ENCODE measurements around the gene GBX2.

GRCh38 chr2:236160366-236161081 is 7.7 kb downstream of the GBX2 start:
- TF ChIP-seq, protein P1, sequence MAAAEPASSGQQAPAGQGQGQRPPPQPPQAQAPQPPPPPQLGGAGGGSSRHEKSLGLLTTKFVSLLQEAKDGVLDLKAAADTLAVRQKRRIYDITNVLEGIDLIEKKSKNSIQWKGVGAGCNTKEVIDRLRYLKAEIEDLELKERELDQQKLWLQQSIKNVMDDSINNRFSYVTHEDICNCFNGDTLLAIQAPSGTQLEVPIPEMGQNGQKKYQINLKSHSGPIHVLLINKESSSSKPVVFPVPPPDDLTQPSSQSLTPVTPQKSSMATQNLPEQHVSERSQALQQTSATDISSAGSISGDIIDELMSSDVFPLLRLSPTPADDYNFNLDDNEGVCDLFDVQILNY (CRISPR knock-in tag; IDR thresholded peaks at IDR 0.05) = no peak
- TF ChIP-seq, protein P2, sequence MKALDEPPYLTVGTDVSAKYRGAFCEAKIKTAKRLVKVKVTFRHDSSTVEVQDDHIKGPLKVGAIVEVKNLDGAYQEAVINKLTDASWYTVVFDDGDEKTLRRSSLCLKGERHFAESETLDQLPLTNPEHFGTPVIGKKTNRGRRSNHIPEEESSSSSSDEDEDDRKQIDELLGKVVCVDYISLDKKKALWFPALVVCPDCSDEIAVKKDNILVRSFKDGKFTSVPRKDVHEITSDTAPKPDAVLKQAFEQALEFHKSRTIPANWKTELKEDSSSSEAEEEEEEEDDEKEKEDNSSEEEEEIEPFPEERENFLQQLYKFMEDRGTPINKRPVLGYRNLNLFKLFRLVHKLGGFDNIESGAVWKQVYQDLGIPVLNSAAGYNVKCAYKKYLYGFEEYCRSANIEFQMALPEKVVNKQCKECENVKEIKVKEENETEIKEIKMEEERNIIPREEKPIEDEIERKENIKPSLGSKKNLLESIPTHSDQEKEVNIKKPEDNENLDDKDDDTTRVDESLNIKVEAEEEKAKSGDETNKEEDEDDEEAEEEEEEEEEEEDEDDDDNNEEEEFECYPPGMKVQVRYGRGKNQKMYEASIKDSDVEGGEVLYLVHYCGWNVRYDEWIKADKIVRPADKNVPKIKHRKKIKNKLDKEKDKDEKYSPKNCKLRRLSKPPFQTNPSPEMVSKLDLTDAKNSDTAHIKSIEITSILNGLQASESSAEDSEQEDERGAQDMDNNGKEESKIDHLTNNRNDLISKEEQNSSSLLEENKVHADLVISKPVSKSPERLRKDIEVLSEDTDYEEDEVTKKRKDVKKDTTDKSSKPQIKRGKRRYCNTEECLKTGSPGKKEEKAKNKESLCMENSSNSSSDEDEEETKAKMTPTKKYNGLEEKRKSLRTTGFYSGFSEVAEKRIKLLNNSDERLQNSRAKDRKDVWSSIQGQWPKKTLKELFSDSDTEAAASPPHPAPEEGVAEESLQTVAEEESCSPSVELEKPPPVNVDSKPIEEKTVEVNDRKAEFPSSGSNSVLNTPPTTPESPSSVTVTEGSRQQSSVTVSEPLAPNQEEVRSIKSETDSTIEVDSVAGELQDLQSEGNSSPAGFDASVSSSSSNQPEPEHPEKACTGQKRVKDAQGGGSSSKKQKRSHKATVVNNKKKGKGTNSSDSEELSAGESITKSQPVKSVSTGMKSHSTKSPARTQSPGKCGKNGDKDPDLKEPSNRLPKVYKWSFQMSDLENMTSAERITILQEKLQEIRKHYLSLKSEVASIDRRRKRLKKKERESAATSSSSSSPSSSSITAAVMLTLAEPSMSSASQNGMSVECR (CRISPR knock-in tag; IDR thresholded peaks at IDR 0.05; ENCODE audit: borderline replicate concordance) = no peak
- TF ChIP-seq ATF1 (CRISPR knock-in tag; IDR thresholded peaks at IDR 0.05) (no peak), CTCF (IDR thresholded peaks at IDR 0.05) (no peak), ETV6 (CRISPR knock-in tag; IDR thresholded peaks at IDR 0.05) (no peak), ATF2 (CRISPR knock-in tag; IDR thresholded peaks at IDR 0.05; ENCODE audit: borderline replicate concordance, low read depth) (no peak), HMGXB4 (CRISPR knock-in tag; IDR thresholded peaks at IDR 0.05) (0 out of 2 replicates have a peak, but pooled peaks have one; percentile 12), SP1 (CRISPR knock-in tag; conservative IDR thresholded peaks at IDR 0.05) (no peak)
- TF ChIP-seq, protein P3, sequence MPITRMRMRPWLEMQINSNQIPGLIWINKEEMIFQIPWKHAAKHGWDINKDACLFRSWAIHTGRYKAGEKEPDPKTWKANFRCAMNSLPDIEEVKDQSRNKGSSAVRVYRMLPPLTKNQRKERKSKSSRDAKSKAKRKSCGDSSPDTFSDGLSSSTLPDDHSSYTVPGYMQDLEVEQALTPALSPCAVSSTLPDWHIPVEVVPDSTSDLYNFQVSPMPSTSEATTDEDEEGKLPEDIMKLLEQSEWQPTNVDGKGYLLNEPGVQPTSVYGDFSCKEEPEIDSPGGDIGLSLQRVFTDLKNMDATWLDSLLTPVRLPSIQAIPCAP (CRISPR knock-in tag; IDR thresholded peaks at IDR 0.05) = no peak
- TF ChIP-seq, protein P4, sequence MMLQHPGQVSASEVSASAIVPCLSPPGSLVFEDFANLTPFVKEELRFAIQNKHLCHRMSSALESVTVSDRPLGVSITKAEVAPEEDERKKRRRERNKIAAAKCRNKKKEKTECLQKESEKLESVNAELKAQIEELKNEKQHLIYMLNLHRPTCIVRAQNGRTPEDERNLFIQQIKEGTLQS (CRISPR knock-in tag; conservative IDR thresholded peaks at IDR 0.05) = no peak

Measured in WTC11 (cell line).